Ishikawa (cell line): Measurements from ENCODE around the gene COMT.

Experiments
- CEBPB ChIP-seq: IDR thresholded peaks from 2 replicates; pipeline ENCODE4 v1.6.1; 2012
- CREB1 ChIP-seq: IDR thresholded peaks from 2 replicates; pipeline ENCODE4 v1.6.1; 2012; ENCODE audit warnings: low read depth
- EGR1 ChIP-seq: IDR thresholded peaks from 2 replicates; pipeline ENCODE4 v1.6.1; 2012
- EP300 ChIP-seq: IDR thresholded peaks from 2 replicates; pipeline ENCODE4 v1.6.1; 2012; ENCODE audit warnings: borderline replicate concordance
- FOXM1 ChIP-seq: IDR thresholded peaks from 2 replicates; pipeline ENCODE4 v1.6.1; 2012; ENCODE audit warnings: low read depth, borderline replicate concordance
- NFIC ChIP-seq: IDR thresholded peaks from 2 replicates; pipeline ENCODE4 v1.6.1; 2012
- RAD21 ChIP-seq: IDR thresholded peaks from 2 replicates; pipeline ENCODE4 v1.6.1; 2012; ENCODE audit warnings: low read depth
- REST ChIP-seq: IDR thresholded peaks from 2 replicates; pipeline ENCODE4 v1.6.1; 2012; ENCODE audit warnings: low read depth, mild to moderate bottlenecking
- TAF1 ChIP-seq: IDR thresholded peaks from 2 replicates; pipeline ENCODE4 v1.6.1; 2012; ENCODE audit warnings: low read depth, mild to moderate bottlenecking
- TCF12 ChIP-seq: IDR thresholded peaks from 2 replicates; pipeline ENCODE4 v1.6.1; 2012; ENCODE audit warnings: low read depth
- TEAD4 ChIP-seq: IDR thresholded peaks from 2 replicates; pipeline ENCODE4 v1.6.1; 2012
- YY1 ChIP-seq: IDR thresholded peaks from 2 replicates; pipeline ENCODE4 v1.6.1; 2012; ENCODE audit warnings: low read depth
- ZBTB7A ChIP-seq: IDR thresholded peaks from 2 replicates; pipeline ENCODE4 v1.6.1; 2012; ENCODE audit warnings: low read depth
- TF ChIP-seq, protein P1 (sequence below): IDR thresholded peaks from 2 replicates; pipeline ENCODE4 v1.6.1; 2012
- TF ChIP-seq, protein P2 (sequence below): IDR thresholded peaks from 2 replicates; pipeline ENCODE4 v1.6.1; 2012

The COMT gene

DNA sequence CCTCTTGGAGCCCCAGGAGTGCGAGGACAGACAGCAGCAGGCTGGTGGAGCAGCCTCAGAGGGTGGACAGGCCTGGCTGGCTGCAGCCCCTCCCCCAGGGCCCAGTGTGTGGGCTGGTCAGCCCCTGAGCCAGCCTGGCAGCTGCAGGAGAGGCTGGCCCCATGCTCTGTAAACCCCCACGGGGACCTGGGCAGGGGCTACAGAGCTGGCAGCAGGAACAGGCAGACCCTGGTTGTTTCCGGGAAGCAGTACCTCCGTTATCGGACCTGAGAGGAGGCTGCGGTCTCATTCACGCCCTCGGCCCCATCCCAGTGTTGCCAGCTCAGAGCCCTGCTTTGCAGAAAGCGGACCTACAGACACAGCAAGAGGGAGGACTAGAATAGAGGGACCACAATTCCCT is 38.5 kb upstream of the COMT start:
- no peak for TF ChIP-seq CREB1
- no peak for TF ChIP-seq RAD21
- TF ChIP-seq REST = no peak
- TF ChIP-seq ZBTB7A = no peak
- TF ChIP-seq TAF1 = no peak
- no peak for TF ChIP-seq CEBPB
- TF ChIP-seq, protein P1, sequence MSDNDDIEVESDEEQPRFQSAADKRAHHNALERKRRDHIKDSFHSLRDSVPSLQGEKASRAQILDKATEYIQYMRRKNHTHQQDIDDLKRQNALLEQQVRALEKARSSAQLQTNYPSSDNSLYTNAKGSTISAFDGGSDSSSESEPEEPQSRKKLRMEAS = no peak

DNA sequence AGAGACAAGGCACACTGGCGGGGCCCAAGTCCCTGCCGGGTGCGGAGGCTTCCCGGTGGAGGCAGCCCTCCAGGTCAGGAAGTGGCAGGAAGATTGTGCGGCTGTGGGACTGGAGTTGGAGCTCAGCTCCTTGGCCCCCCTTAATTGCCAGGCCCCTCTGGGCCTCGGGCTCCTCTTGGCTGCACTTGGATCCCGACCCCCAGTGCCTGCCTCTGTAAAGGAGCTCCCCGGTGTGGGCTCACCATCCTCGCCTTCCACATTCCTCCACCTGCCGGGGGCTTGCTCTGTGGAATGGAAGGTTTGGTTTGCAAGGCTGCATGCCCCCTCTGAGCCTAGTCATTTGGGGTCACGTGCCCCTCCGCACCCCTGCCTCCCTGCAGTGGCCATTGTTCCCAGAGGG is 38.1 kb upstream of the COMT start:
- TF ChIP-seq CREB1 (no peak), RAD21 (no peak)

GRCh38 chr22:19904174-19904856 is 37.3 kb upstream of the COMT start:
- TF ChIP-seq NFIC (no peak), EP300 (no peak), YY1 (no peak), CREB1 (no peak), TCF12 (no peak), EGR1 (no peak)
- TF ChIP-seq, protein P1 = no peak

DNA sequence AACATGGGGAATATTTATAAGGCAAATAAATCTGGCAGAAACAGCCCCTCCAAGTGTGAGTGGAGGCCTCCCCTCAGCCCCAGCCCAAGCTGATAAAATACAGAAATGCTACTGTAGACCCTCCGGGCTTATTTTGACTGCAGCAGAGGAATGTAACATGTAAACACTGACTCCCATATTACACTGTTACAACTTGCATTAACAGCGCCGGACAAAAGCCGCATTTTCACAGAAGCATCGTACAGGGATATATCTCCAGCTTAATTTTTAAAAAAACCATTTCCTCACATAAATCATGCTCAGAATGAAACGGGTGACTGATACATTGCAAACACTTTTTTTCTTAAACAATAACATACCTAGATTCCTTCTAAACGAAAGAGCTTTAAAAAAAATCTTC is 36.6 kb upstream of the COMT start:
- no peak for TF ChIP-seq EP300
- no peak for TF ChIP-seq EGR1
- TF ChIP-seq REST = no peak
- TF ChIP-seq NFIC = no peak
- no peak for TF ChIP-seq YY1
- no peak for TF ChIP-seq TAF1
- no peak for TF ChIP-seq ZBTB7A
- TF ChIP-seq, protein P1 = no peak
- no peak for TF ChIP-seq CEBPB
- TF ChIP-seq TCF12 = no peak
- no peak for TF ChIP-seq TEAD4
- TF ChIP-seq FOXM1 = no peak
- TF ChIP-seq, protein P2, sequence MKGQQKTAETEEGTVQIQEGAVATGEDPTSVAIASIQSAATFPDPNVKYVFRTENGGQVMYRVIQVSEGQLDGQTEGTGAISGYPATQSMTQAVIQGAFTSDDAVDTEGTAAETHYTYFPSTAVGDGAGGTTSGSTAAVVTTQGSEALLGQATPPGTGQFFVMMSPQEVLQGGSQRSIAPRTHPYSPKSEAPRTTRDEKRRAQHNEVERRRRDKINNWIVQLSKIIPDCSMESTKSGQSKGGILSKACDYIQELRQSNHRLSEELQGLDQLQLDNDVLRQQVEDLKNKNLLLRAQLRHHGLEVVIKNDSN = no peak
- no peak for TF ChIP-seq CREB1
- no peak for TF ChIP-seq RAD21

DNA sequence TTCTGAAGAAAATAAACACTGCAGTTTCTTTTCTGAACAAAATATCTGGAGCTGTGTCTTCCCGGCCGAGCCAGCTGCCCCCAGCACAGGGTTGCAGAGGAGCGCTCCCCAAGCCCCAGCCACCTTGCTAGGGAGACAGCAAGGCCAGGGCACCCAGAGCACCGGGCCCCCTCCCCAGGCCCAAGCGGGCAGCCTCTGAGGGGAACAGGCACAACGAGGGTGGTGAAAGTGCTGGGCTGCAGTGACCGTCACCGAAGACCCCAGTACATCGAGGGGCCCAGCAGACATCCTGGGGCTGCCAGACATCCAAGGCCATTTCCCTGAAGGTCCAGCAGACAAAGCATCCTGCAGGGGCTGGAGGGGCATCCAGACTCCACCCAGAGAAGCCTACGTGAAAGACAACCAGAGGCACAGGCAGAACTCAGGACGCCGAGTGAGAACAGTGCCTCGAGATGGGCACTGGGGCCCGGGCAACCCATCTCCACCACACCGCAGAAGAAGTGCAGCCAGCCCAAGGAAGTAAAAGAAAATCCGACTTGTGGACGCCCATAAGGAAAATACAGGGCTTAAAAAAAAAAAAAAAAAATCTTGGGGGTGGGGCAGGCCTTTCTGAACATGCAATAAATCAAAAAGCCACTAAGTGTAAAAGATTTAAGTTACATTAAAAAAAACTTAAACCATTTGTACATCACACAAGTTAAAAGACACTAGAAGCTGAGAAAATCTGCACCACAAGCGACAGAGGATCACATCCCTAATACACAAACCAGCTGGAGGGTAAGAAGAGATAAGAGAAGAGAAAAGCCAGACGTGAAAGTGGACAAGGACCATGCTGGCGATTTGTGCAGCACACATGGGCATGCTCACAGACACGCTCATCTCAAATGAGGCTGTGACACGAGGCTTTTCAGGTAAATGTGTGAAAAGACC is 36.0 kb upstream of the COMT start:
- TF ChIP-seq RAD21 (no peak), ZBTB7A (no peak), YY1 (no peak), TEAD4 (no peak), CREB1 (no peak), EGR1 (no peak), EP300 (no peak), REST (no peak), CEBPB (no peak), TAF1 (no peak), NFIC (no peak), FOXM1 (no peak)
- TF ChIP-seq, protein P1 = no peak
- TF ChIP-seq, protein P2 = no peak
